ENCODE measurements around the gene GPR55. TPM values are rescaled to one million over a fixed set of nuclear protein-coding genes. Genes with fewer than 3 reads are reported as not detected.

GPR55 gene
- total RNA-seq, 1 experiment from 2014 or later, result 0.19 TPM

DNA sequence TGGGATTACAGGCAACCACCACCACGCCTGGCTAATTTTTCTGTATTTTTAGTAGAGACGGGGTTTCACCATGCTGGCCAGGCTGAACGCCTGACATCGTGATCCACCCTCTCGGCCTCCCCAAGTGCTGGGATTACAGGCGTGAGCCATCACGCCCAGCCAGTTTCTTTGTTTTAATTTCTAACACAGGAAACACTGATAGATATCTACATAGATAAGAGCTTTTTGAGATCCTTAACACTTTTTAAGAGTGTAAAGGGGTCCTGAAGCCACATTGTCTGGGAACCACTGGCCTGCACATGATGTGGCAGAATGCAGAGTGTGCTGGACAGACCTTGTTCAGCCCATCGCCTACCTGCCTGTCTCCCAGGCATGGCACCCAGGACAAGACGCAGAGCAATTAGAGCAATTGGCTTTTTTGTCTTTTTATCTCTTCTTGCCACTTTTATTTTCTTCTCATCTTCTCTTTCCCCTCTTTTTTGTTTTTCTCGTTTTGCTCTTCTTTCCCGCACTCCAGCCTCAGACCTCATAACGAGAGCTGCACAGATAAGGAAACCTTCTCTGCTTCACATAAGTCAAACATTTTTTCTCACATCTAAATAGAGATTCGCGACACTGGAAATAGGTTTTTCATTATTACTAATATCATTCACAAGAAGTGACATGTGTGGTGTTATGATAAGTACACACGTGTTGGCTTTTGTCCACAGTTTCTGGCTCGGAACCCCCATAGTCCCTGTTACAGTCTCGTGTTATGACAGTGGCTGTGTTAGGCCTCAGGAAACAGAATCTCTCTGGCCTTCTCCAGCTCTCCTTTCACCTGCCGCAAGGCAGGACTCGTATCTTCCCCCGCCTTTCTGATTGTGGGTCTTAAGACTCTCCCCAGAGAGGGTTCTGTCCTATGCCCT, 25.2 kb upstream of the GPR55 start:
- BruUV-seq (replicated peaks), result no TSS peak
- H3K27me3 ChIP-seq (replicated peaks; ENCODE audit: insufficient read depth, low read depth, low read length, poor library complexity), result no peaks in the 10 kb centered on the region
- no peak for TF ChIP-seq EZH2 (IDR thresholded peaks at IDR 0.05; ENCODE audit: borderline replicate concordance, low read depth, low read length, poor library complexity, severe bottlenecking)
- TF ChIP-seq, protein P1, sequence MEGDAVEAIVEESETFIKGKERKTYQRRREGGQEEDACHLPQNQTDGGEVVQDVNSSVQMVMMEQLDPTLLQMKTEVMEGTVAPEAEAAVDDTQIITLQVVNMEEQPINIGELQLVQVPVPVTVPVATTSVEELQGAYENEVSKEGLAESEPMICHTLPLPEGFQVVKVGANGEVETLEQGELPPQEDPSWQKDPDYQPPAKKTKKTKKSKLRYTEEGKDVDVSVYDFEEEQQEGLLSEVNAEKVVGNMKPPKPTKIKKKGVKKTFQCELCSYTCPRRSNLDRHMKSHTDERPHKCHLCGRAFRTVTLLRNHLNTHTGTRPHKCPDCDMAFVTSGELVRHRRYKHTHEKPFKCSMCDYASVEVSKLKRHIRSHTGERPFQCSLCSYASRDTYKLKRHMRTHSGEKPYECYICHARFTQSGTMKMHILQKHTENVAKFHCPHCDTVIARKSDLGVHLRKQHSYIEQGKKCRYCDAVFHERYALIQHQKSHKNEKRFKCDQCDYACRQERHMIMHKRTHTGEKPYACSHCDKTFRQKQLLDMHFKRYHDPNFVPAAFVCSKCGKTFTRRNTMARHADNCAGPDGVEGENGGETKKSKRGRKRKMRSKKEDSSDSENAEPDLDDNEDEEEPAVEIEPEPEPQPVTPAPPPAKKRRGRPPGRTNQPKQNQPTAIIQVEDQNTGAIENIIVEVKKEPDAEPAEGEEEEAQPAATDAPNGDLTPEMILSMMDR (conservative IDR thresholded peaks at IDR 0.05; ENCODE audit: low read depth, low read length), result no peak
- ChIA-PET POLR2A (ENCODE audit: low non-redundant PET) (no interaction called here), CTCF (interaction anchor here (0.6 kb wide), 1 partner anchor 20 kb away, joined by 4 read pairs; no protein-coding TSS in a partner anchor)
- H3K36me3 ChIP-seq (ENCODE audit: insufficient read depth, low read length, poor library complexity, severe bottlenecking), result no peaks in the 10 kb centered on the region
- no peak for DNase-seq (ENCODE audit: low spot score)
- H3K9me3 ChIP-seq (ENCODE audit: low read depth, low read length, poor library complexity, severe bottlenecking), result no peaks in the 10 kb centered on the region
- H3K4me1 ChIP-seq (ENCODE audit: insufficient read depth, low read length, poor library complexity, severe bottlenecking), result no peaks in the 10 kb centered on the region
- intact Hi-C loops (cut with micrococcal nuclease; ENCODE audit: unreplicated experiment), result no loop called here
- H3K27ac ChIP-seq (ENCODE audit: low read depth, low read length, poor library complexity, severe bottlenecking), result no peak overlapping the region
- no peak overlapping the region for H3K4me3 ChIP-seq (ENCODE audit: low read depth, low read length, poor library complexity, severe bottlenecking)

DNA sequence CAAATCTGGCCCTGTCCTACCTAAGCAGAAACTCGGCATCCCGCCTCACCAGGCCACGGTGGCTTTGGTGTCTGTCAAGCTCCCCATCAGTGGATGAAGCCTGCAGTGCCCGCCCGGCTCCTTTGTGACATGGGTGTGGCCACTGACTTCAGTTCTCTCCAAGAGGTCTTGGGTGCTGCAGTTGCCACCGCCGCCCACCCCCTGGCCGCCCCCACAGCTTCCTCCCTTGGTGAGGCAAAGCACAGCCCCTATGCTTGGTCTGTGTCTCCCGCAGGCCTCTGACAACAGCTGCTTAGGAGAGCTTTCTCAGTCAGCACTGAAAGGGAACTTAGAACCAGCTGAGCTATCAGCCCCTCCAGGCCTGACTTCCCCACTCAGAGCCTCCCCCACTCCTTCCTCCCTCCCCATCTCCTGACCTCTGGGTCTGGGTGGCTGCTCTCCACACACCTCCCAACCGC, 22.9 kb upstream of the GPR55 start:
- intact Hi-C loops (cut with micrococcal nuclease; ENCODE audit: unreplicated experiment), result no loop called here
- DNase-seq (ENCODE audit: low spot score), result no peak
- H3K36me3 ChIP-seq (ENCODE audit: insufficient read depth, low read length, poor library complexity, severe bottlenecking), result no peaks in the 10 kb centered on the region
- no peak overlapping the region for H3K27ac ChIP-seq (ENCODE audit: low read depth, low read length, poor library complexity, severe bottlenecking)
- H3K4me3 ChIP-seq (ENCODE audit: low read depth, low read length, poor library complexity, severe bottlenecking), result no peak overlapping the region
- no peaks in the 10 kb centered on the region for H3K9me3 ChIP-seq (ENCODE audit: low read depth, low read length, poor library complexity, severe bottlenecking)
- TF ChIP-seq, protein P1 (conservative IDR thresholded peaks at IDR 0.05; ENCODE audit: low read depth, low read length), result no peak
- no peak for TF ChIP-seq EZH2 (IDR thresholded peaks at IDR 0.05; ENCODE audit: borderline replicate concordance, low read depth, low read length, poor library complexity, severe bottlenecking)
- POLR2A ChIA-PET (ENCODE audit: low non-redundant PET), result no interaction called here
- CTCF ChIA-PET, result no interaction called here
- no peaks in the 10 kb centered on the region for H3K27me3 ChIP-seq (replicated peaks; ENCODE audit: insufficient read depth, low read depth, low read length, poor library complexity)
- no TSS peak for BruUV-seq (replicated peaks)
- no peaks in the 10 kb centered on the region for H3K4me1 ChIP-seq (ENCODE audit: insufficient read depth, low read length, poor library complexity, severe bottlenecking)

DNA sequence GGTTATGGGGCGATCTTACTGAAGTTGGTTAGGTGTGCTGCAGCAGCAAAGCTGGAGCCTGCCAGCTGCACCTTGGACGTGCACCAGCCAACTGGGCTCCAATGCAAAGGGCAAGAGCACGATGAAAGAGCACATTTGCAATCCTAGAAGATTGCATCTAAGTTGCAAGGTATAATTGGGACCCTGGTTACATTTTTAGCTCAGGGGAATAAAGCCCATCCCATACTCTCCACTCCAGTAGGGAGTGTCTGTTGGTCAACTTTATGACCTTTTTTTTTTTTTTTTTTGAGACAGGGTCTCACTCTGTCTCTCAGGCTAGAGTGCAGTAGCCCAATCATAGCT, 22.2 kb upstream of the GPR55 start:
- no peak overlapping the region for H3K4me3 ChIP-seq (ENCODE audit: low read depth, low read length, poor library complexity, severe bottlenecking)
- DNase-seq (ENCODE audit: low spot score), result no peak
- BruUV-seq (replicated peaks), result no TSS peak
- no peaks in the 10 kb centered on the region for H3K9me3 ChIP-seq (ENCODE audit: low read depth, low read length, poor library complexity, severe bottlenecking)
- no peaks in the 10 kb centered on the region for H3K36me3 ChIP-seq (ENCODE audit: insufficient read depth, low read length, poor library complexity, severe bottlenecking)
- POLR2A ChIA-PET (ENCODE audit: low non-redundant PET), result no interaction called here
- no peaks in the 10 kb centered on the region for H3K27me3 ChIP-seq (replicated peaks; ENCODE audit: insufficient read depth, low read depth, low read length, poor library complexity)
- intact Hi-C loops (cut with micrococcal nuclease; ENCODE audit: unreplicated experiment), result no loop called here
- no peak overlapping the region for H3K27ac ChIP-seq (ENCODE audit: low read depth, low read length, poor library complexity, severe bottlenecking)
- CTCF ChIA-PET, result no interaction called here
- no peaks in the 10 kb centered on the region for H3K4me1 ChIP-seq (ENCODE audit: insufficient read depth, low read length, poor library complexity, severe bottlenecking)
- TF ChIP-seq, protein P1 (conservative IDR thresholded peaks at IDR 0.05; ENCODE audit: low read depth, low read length), result no peak
- no peak for TF ChIP-seq EZH2 (IDR thresholded peaks at IDR 0.05; ENCODE audit: borderline replicate concordance, low read depth, low read length, poor library complexity, severe bottlenecking)

Measured in A673 (cell line).